Smooth muscle cell of the brain vasculature (primary cell): ENCODE measurements around the gene FBLN1.
"Not testable (repeated sequence)": the region's sequence is repeated elsewhere in the genome, so short reads cannot be mapped to it uniquely, and the experiment has no call there.

ENCODE experiments used
- DNase-seq: peaks from one replicate; pipeline ENCODE4 v3.0.0-alpha.2; 2012; ENCODE audit warnings: low read depth, low spot score

Gene FBLN1

GRCh38 chr22:45546333-45547015 is 43.8 kb downstream of the FBLN1 start:
- DNase-seq: no peak

- DNase-seq: no peak
Observed at GRCh38 chr22:45547016-45547345, 44.3 kb downstream of the FBLN1 start.

- DNase-seq: no peak
Observed at GRCh38 chr22:45547731-45548130, 45.0 kb downstream of the FBLN1 start.

- DNase-seq: no peak
Observed at GRCh38 chr22:45548247-45548840, 45.7 kb downstream of the FBLN1 start.

- DNase-seq: peak; percentile 68
Observed at GRCh38 chr22:45548991-45549761, 46.5 kb downstream of the FBLN1 start.

GRCh38 chr22:45549762-45550378 is 47.2 kb downstream of the FBLN1 start:
- DNase-seq: no peak

GRCh38 chr22:45550416-45550815 is 47.7 kb downstream of the FBLN1 start:
- no peak for DNase-seq

GRCh38 chr22:45550891-45551290 is 48.2 kb downstream of the FBLN1 start:
- DNase-seq: no peak

- DNase-seq: no peak
Observed at GRCh38 chr22:45551310-45552016, 48.8 kb downstream of the FBLN1 start.

- no peak for DNase-seq
Observed at GRCh38 chr22:45552017-45552411, 49.3 kb downstream of the FBLN1 start.

- peak; percentile 68 for DNase-seq
Observed at GRCh38 chr22:45552580-45553350, 50.1 kb downstream of the FBLN1 start.

GRCh38 chr22:45553351-45554039 is 50.8 kb downstream of the FBLN1 start:
- peak; percentile 80 for DNase-seq

- no peak for DNase-seq
Observed at GRCh38 chr22:45554040-45554406, 51.3 kb downstream of the FBLN1 start.

GRCh38 chr22:45554861-45555260 is 52.2 kb downstream of the FBLN1 start:
- DNase-seq: no peak

GRCh38 chr22:45557926-45558325 is 55.2 kb downstream of the FBLN1 start:
- not testable (repeated sequence) for DNase-seq

GRCh38 chr22:45560092-45560491 is 57.4 kb downstream of the FBLN1 start:
- not testable (repeated sequence) for DNase-seq

GRCh38 chr22:45560761-45561160 is 58.1 kb downstream of the FBLN1 start:
- DNase-seq: not testable (repeated sequence)

- no peak for DNase-seq
Observed at GRCh38 chr22:45562102-45562501, 59.4 kb downstream of the FBLN1 start.

- DNase-seq: no peak
Observed at GRCh38 chr22:45562537-45563361, 60.1 kb downstream of the FBLN1 start.
